ENCODE results near the gene POPDC3. TPM values are rescaled to one million over a fixed set of nuclear protein-coding genes. Genes with fewer than 3 reads are reported as not detected.

POPDC3 gene
- polyA plus RNA-seq, 1 donor from 2014 or later, result not detected

DNA sequence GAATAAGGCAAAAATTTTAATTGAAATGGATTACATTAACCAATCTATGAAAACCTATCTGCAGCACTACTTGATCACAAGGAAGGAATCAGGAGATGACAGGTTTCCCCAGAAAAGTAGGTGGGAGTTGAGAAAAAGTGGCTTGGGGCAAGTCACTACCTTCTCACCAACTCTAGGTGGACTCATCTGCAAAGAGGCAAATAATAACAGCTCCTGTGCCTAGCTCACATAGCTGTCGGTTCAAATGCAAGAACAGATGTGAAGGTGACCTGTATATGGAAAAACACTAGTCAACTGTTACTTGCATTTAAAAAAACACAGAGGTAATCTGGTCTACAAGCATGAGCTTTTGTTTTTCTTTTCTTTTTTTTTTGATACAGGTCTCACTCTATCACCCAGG, 67.2 kb downstream of the POPDC3 start:
- H3K9me2 ChIP-seq (ENCODE audit: insufficient read depth, low read length), result no peaks in the 10 kb centered on the region
- H3K79me2 ChIP-seq (replicated peaks; ENCODE audit: insufficient read depth, low read length), result no peaks in the 10 kb centered on the region
- H3K36me3 ChIP-seq (ENCODE audit: insufficient read depth, low read length), result no peaks in the 10 kb centered on the region
- no peaks in the 10 kb centered on the region for H4K20me1 ChIP-seq (ENCODE audit: insufficient read depth)
- TF ChIP-seq POLR2AphosphoS5 (IDR thresholded peaks at IDR 0.05) (no peak), EP300 (conservative IDR thresholded peaks at IDR 0.05; ENCODE audit: poor library complexity, severe bottlenecking) (no peak), RAD21 (conservative IDR thresholded peaks at IDR 0.05) (no peak), TAF1 (IDR thresholded peaks at IDR 0.05; ENCODE audit: low read depth) (no peak), MXI1 (conservative IDR thresholded peaks at IDR 0.05; ENCODE audit: poor library complexity, severe bottlenecking) (no peak), EZH2 (IDR thresholded peaks at IDR 0.05; ENCODE audit: borderline replicate concordance, insufficient read depth, low read length, poor library complexity, severe bottlenecking) (no peak), SMC3 (conservative IDR thresholded peaks at IDR 0.05; ENCODE audit: poor library complexity) (no peak)
- TF ChIP-seq, protein P1, sequence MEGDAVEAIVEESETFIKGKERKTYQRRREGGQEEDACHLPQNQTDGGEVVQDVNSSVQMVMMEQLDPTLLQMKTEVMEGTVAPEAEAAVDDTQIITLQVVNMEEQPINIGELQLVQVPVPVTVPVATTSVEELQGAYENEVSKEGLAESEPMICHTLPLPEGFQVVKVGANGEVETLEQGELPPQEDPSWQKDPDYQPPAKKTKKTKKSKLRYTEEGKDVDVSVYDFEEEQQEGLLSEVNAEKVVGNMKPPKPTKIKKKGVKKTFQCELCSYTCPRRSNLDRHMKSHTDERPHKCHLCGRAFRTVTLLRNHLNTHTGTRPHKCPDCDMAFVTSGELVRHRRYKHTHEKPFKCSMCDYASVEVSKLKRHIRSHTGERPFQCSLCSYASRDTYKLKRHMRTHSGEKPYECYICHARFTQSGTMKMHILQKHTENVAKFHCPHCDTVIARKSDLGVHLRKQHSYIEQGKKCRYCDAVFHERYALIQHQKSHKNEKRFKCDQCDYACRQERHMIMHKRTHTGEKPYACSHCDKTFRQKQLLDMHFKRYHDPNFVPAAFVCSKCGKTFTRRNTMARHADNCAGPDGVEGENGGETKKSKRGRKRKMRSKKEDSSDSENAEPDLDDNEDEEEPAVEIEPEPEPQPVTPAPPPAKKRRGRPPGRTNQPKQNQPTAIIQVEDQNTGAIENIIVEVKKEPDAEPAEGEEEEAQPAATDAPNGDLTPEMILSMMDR (IDR thresholded peaks at IDR 0.05; ENCODE audit: poor library complexity, severe bottlenecking), result no peak
- TF ChIP-seq, protein P2, sequence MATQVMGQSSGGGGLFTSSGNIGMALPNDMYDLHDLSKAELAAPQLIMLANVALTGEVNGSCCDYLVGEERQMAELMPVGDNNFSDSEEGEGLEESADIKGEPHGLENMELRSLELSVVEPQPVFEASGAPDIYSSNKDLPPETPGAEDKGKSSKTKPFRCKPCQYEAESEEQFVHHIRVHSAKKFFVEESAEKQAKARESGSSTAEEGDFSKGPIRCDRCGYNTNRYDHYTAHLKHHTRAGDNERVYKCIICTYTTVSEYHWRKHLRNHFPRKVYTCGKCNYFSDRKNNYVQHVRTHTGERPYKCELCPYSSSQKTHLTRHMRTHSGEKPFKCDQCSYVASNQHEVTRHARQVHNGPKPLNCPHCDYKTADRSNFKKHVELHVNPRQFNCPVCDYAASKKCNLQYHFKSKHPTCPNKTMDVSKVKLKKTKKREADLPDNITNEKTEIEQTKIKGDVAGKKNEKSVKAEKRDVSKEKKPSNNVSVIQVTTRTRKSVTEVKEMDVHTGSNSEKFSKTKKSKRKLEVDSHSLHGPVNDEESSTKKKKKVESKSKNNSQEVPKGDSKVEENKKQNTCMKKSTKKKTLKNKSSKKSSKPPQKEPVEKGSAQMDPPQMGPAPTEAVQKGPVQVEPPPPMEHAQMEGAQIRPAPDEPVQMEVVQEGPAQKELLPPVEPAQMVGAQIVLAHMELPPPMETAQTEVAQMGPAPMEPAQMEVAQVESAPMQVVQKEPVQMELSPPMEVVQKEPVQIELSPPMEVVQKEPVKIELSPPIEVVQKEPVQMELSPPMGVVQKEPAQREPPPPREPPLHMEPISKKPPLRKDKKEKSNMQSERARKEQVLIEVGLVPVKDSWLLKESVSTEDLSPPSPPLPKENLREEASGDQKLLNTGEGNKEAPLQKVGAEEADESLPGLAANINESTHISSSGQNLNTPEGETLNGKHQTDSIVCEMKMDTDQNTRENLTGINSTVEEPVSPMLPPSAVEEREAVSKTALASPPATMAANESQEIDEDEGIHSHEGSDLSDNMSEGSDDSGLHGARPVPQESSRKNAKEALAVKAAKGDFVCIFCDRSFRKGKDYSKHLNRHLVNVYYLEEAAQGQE (IDR thresholded peaks at IDR 0.05; ENCODE audit: borderline replicate concordance), result no peak
- H3K9ac ChIP-seq (ENCODE audit: low read length), result no peak overlapping the region
- no peaks in the 10 kb centered on the region for H3F3A ChIP-seq (ENCODE audit: insufficient read depth, low read length, poor library complexity, severe bottlenecking)
- H3K9me3 ChIP-seq (ENCODE audit: low read length), result no peaks in the 10 kb centered on the region
- H3K4me2 ChIP-seq (ENCODE audit: low read length), result no peak overlapping the region
- H3K4me3 ChIP-seq (ENCODE audit: low read length), result no peak overlapping the region
- no peaks in the 10 kb centered on the region for H3K27me3 ChIP-seq (ENCODE audit: insufficient read depth, low read depth, low read length)
- H3K27ac ChIP-seq (ENCODE audit: low read length), result no peak overlapping the region
- no peak overlapping the region for H2AFZ ChIP-seq (ENCODE audit: low read depth, low read length)

DNA sequence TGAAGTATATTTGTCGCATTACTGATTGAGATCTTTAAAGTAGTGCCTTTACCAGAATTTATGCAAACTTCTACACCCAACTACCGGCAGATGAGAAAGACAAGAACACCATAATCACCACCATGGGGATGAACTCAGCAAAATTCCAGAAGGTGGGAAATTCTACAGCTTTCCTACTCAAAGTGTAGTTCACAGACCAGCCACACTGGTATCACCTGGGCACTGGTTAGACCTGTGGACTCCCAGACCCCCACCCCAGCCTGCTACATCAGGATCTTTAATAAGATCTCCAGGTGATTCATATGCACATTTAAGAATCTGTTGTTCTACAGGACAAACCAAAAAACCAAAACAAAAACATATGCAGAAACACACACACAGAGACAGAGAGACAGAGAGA, 67.9 kb downstream of the POPDC3 start:
- Histone ChIP-seq H3K4me3 (ENCODE audit: low read length) (no peak overlapping the region), H4K20me1 (ENCODE audit: insufficient read depth) (no peaks in the 10 kb centered on the region), H3K4me2 (ENCODE audit: low read length) (no peak overlapping the region), H3K27me3 (ENCODE audit: insufficient read depth, low read depth, low read length) (no peaks in the 10 kb centered on the region), H3F3A (ENCODE audit: insufficient read depth, low read length, poor library complexity, severe bottlenecking) (no peaks in the 10 kb centered on the region), H3K9me3 (ENCODE audit: low read length) (no peaks in the 10 kb centered on the region), H2AFZ (ENCODE audit: low read depth, low read length) (no peak overlapping the region), H3K9ac (ENCODE audit: low read length) (no peak overlapping the region), H3K9me2 (ENCODE audit: insufficient read depth, low read length) (no peaks in the 10 kb centered on the region), H3K27ac (ENCODE audit: low read length) (no peak overlapping the region), H3K79me2 (replicated peaks; ENCODE audit: insufficient read depth, low read length) (no peaks in the 10 kb centered on the region), H3K36me3 (ENCODE audit: insufficient read depth, low read length) (no peaks in the 10 kb centered on the region)
- TF ChIP-seq POLR2AphosphoS5 (IDR thresholded peaks at IDR 0.05) (no peak), MXI1 (conservative IDR thresholded peaks at IDR 0.05; ENCODE audit: poor library complexity, severe bottlenecking) (no peak)

DNA sequence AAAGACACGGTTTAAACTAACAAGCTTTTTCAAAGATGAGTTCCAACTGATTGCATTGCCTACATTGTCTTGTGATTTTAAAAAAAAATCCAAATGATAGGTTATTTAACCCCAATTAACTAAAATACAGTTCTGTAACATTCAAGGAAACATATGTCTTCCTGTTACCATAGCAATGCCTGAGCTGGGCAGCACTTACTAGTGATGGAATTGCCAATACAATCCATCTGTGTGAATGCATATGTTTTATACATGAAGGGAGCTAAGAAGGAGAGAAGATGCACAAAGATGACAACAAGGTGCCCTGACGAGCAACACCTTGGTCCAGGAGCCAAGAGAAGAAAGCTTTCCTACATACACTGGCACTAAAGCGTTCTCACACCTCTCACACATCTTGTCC, 68.7 kb downstream of the POPDC3 start:
- no peaks in the 10 kb centered on the region for H3K79me2 ChIP-seq (replicated peaks; ENCODE audit: insufficient read depth, low read length)
- no peaks in the 10 kb centered on the region for H3K9me2 ChIP-seq (ENCODE audit: insufficient read depth, low read length)
- no peaks in the 10 kb centered on the region for H3K36me3 ChIP-seq (ENCODE audit: insufficient read depth, low read length)
- no peaks in the 10 kb centered on the region for H3K9me3 ChIP-seq (ENCODE audit: low read length)
- H3F3A ChIP-seq (ENCODE audit: insufficient read depth, low read length, poor library complexity, severe bottlenecking), result no peaks in the 10 kb centered on the region
- no peak overlapping the region for H3K4me2 ChIP-seq (ENCODE audit: low read length)
- H3K27ac ChIP-seq (ENCODE audit: low read length), result peak overlapping the region; percentile 37
- no peak overlapping the region for H2AFZ ChIP-seq (ENCODE audit: low read depth, low read length)
- no peak overlapping the region for H3K9ac ChIP-seq (ENCODE audit: low read length)
- peak overlapping the region; percentile 25 for H3K4me3 ChIP-seq (ENCODE audit: low read length)
- no peaks in the 10 kb centered on the region for H4K20me1 ChIP-seq (ENCODE audit: insufficient read depth)
- TF ChIP-seq EP300 (conservative IDR thresholded peaks at IDR 0.05; ENCODE audit: poor library complexity, severe bottlenecking) (peak; percentile 57), TAF1 (IDR thresholded peaks at IDR 0.05; ENCODE audit: low read depth) (no peak), POLR2AphosphoS5 (IDR thresholded peaks at IDR 0.05) (peak; percentile 58)
- no peaks in the 10 kb centered on the region for H3K27me3 ChIP-seq (ENCODE audit: insufficient read depth, low read depth, low read length)
